Nephron (organoid): ENCODE measurements around the gene PHF19.

Source experiments
- H3K27ac Mint-ChIP-seq, 3 experiments: 2 replicates each; pipeline ENCODE4 v1.8.0; 2020; ENCODE audit warnings: mixed read lengths in 3 of 3, mild to moderate bottlenecking in 2 of 3, moderate library complexity in 1 of 3
- H3K27me3 Mint-ChIP-seq: 2 replicates; pipeline ENCODE4 v1.8.0; 2021; ENCODE audit warnings: low read depth, mild to moderate bottlenecking, moderate library complexity, mixed read lengths
- H3K36me3 Mint-ChIP-seq: 2 replicates; pipeline ENCODE4 v1.8.0; 2020; ENCODE audit warnings: low read depth, mixed read lengths
- H3K4me1 Mint-ChIP-seq: 2 replicates; pipeline ENCODE4 v1.8.0; 2020; ENCODE audit warnings: mixed read lengths
- H3K4me3 Mint-ChIP-seq, 3 experiments: 2 replicates each; pipeline ENCODE4 v1.8.0; 2020; ENCODE audit warnings: mild to moderate bottlenecking in 3 of 3, mixed read lengths in 3 of 3, moderate library complexity in 2 of 3
- H3K9me3 Mint-ChIP-seq: 2 replicates; pipeline ENCODE4 v1.8.0; 2020; ENCODE audit warnings: mixed read lengths
- TF ChIP-seq, protein P1 (sequence below), 3 experiments: fragments of 200-600 bp; sonication (generic); IDR thresholded peaks; one replicate each; pipeline ENCODE4 v1.5.0; 2021; ENCODE audit warnings: antibody characterized with exemption in 3 of 3; ENCODE audit not compliant: unreplicated experiment in 3 of 3

The PHF19 gene

DNA sequence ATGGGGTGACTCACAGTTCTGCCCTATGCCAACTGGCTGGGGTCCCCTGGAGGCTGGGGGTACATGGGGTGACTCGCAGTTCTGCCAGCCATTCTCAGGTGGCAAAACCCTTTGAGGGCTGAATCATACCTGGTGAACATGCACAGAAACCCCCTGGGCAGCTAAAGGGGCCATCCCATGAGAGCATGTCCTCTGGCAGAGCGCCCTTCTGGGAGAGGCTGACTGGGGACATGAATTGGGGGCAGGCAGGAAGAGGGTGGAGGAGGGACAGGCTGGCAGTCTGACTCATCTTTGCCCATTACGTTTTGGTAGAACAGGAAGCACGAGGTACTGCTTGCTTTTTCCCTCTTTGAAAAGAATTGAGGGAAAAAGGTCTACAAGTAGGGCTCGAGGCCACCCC, 32.9 kb upstream of the PHF19 start:
- H3K4me3 Mint-ChIP-seq, result no peak overlapping the region
- no peak overlapping the region for H3K27ac Mint-ChIP-seq
- TF ChIP-seq, protein P1, sequence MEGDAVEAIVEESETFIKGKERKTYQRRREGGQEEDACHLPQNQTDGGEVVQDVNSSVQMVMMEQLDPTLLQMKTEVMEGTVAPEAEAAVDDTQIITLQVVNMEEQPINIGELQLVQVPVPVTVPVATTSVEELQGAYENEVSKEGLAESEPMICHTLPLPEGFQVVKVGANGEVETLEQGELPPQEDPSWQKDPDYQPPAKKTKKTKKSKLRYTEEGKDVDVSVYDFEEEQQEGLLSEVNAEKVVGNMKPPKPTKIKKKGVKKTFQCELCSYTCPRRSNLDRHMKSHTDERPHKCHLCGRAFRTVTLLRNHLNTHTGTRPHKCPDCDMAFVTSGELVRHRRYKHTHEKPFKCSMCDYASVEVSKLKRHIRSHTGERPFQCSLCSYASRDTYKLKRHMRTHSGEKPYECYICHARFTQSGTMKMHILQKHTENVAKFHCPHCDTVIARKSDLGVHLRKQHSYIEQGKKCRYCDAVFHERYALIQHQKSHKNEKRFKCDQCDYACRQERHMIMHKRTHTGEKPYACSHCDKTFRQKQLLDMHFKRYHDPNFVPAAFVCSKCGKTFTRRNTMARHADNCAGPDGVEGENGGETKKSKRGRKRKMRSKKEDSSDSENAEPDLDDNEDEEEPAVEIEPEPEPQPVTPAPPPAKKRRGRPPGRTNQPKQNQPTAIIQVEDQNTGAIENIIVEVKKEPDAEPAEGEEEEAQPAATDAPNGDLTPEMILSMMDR (IDR thresholded peaks at IDR 0.05; ENCODE audit: unreplicated experiment in 3 of 3), result no peak
- peaks cover 3% of the 10 kb centered on the region for H3K27me3 Mint-ChIP-seq
- H3K9me3 Mint-ChIP-seq, result no peaks in the 10 kb centered on the region
- H3K36me3 Mint-ChIP-seq, result peaks cover 3% of the 10 kb centered on the region
- H3K4me1 Mint-ChIP-seq, result no peaks in the 10 kb centered on the region

DNA sequence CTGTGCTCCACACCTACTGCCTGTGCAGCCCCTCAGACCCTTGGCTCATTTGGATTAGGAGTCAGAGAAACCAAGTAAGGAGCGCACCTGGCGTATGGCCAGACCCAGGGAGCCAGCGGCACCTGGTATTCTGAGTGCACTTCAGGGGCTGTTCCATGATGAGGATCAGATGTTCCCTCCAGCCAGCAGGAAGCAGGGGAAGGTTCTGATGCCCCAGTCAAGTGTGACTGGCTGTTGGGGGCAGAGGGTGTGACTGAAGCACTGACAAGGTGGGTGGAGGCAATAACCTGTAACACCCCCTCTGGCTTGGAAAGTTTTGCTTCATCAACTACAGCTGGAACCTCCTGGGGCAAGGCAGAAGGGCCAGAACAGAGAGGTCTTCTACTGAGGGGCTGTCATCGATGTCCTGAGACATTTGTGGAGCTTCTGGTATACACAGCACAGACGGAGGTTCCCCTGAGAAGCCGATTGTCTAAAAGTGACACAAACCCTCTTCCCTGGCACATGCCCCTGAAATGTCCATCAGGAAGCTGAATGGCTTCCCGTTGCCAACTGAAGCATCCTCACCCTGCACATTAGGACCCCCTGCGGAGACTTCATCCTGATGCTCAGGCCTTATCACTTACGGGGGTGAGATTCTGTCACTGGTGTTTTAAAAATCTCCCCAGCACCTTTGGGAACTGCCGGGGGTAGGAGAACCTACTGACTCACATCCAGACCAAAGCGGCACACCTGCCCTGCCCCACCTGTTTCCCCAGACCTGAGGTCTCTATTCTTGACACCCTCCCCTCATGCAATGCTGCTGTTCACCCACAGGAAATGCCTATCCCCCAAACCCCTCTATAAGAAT, 28.6 kb upstream of the PHF19 start:
- Mint-ChIP-seq H3K27me3 (peaks cover 3% of the 10 kb centered on the region), H3K36me3 (no peaks in the 10 kb centered on the region), H3K4me3 (no peak overlapping the region), H3K4me1 (no peaks in the 10 kb centered on the region), H3K9me3 (no peaks in the 10 kb centered on the region), H3K27ac (no peak overlapping the region)
- TF ChIP-seq, protein P1 (IDR thresholded peaks at IDR 0.05; ENCODE audit: unreplicated experiment in 3 of 3), result no peak

DNA sequence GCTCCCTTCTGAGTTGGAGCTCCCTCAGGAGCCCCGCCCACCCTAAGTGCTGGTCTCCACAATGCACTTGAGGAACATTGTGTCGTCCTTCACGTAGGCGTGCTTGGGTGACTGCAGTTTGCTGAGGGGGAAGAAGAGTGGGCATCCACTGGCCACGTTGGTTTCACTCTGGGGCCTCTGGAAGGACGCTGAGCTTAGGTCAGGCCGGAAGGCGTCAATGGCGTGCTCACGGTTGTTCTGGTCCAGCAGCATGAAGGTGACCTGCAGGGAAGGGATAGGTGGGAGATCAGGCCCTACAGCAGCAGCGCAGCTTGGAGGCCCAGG, 28.0 kb upstream of the PHF19 start:
- Mint-ChIP-seq H3K4me1 (no peaks in the 10 kb centered on the region), H3K4me3 (no peak overlapping the region), H3K27ac (no peak overlapping the region), H3K9me3 (no peaks in the 10 kb centered on the region), H3K36me3 (no peaks in the 10 kb centered on the region), H3K27me3 (peaks cover 3% of the 10 kb centered on the region)
- TF ChIP-seq, protein P1 (IDR thresholded peaks at IDR 0.05; ENCODE audit: unreplicated experiment in 3 of 3), result no peak

DNA sequence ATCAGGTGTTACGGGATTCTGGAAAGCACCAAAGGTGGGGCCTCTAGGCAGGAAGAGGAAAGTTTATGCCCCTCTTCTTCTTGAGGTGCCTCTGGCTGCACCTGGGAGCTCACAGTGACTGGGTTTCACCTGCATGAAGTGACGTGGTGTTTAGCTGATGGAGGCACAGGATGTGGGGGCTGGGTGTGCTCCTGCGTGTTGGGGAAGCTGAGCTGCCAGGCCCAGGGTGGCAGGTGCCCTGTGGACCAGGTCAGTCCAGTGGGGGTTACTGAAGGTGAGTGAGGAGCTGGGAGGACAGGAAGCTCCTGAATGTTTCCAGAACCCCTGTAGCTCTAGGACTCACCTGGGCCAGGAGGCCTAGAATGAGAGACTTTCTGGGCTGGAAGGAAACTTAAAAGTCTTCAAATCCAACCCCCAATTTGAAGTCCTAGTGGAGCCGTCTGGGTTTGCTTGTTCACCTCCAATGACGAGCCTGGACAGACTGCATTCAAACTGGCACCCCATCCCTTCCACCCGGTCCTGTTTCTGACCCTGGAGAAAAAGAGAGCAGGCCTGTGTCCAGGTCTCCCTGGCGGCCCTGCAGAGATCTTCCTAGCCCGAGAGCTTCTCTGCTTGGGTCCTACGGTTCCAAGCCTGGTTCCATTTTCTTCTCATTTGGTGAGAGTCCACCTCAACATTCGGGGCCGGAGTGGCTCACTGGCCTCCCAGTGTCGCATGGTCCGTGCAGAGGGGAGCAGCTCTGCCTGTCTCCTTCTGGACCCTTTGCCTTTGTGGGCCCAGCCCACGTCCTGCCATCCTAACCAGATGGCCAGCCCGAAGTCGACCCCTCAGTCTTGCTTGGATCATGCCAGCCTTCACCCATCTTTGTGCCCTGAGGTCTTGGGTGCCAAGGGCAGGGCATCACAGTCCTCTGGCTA, 27.3 kb upstream of the PHF19 start:
- H3K27ac Mint-ChIP-seq, result no peak overlapping the region
- no peaks in the 10 kb centered on the region for H3K4me1 Mint-ChIP-seq
- H3K4me3 Mint-ChIP-seq, result no peak overlapping the region
- TF ChIP-seq, protein P1 (IDR thresholded peaks at IDR 0.05; ENCODE audit: unreplicated experiment in 3 of 3), result no peak
- no peaks in the 10 kb centered on the region for H3K36me3 Mint-ChIP-seq
- H3K9me3 Mint-ChIP-seq, result no peaks in the 10 kb centered on the region
- H3K27me3 Mint-ChIP-seq, result peaks cover 3% of the 10 kb centered on the region

DNA sequence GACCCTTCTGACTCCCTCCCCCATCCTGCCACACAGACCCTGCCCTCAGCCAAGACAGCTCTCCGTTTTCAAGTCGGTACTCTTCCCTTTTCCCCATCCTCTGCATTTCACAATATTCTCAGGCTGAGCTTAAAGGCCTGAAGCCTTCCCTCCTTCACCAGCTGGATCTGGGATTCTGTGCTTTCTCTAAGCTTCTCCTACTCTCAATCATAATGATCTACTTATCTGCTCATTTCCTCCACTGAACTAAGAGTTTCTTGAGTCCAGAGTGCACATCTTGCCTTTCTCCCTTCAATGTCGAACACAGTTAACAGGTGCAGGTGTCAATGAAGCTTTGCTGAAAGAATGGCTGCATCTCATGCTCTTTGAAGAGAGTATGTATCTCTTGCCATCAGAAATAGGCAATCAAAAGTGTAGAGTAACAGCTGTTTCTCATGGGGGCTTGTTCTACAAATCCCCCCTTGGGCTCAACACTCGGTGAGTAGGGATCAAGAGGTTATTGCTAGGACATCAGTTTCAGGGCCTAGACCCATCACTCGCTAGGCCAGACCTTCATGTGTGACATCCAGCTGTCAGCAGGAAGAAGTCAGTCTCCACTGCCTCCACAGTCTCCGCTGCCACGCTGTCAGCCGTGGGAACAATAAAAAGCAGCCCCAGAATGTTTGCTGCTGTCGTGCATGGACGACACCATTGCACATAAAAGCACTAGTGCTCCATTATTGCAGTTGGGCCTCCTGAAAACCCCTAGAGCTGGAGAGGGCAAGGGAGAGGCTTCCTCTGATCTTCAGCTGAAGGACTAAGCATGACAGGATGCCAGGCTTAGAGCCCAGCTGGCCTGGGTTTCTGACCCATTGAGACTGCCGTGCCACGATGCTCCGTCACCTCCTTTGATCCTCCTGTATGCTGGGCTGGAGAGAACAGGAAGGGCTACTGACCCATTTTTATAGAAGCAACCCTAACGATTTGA, 25.9 kb upstream of the PHF19 start:
- no peaks in the 10 kb centered on the region for H3K9me3 Mint-ChIP-seq
- TF ChIP-seq, protein P1 (IDR thresholded peaks at IDR 0.05; ENCODE audit: unreplicated experiment in 3 of 3), result no peak
- no peak overlapping the region for H3K27ac Mint-ChIP-seq
- no peaks in the 10 kb centered on the region for H3K36me3 Mint-ChIP-seq
- H3K4me1 Mint-ChIP-seq, result no peaks in the 10 kb centered on the region
- H3K4me3 Mint-ChIP-seq, result no peak overlapping the region
- peaks cover 3% of the 10 kb centered on the region for H3K27me3 Mint-ChIP-seq
